ENCODE measurements around the gene LHX1. TPM values are rescaled to one million over a fixed set of nuclear protein-coding genes. Genes with fewer than 3 reads are reported as not detected.

The LHX1 gene
- polyA plus RNA-seq, 1 donor (not counting 4 experiments of a cell fraction or from before 2014, with no cell fraction given): 0.35 TPM

GRCh38 chr17:36892112-36892838 lies 45.0 kb upstream of the LHX1 start:
- Histone ChIP-seq H3K79me2 (ENCODE audit: control insufficient read depth, insufficient read depth, low read length) (no peaks in the 10 kb centered on the region), H3K27me3 (ENCODE audit: control insufficient read depth, extremely low read depth, insufficient read depth, low read length) (peaks cover 14% of the 10 kb centered on the region), H3K4me3 (ENCODE audit: control insufficient read depth in 2 of 3, extremely low read depth in 1 of 3, insufficient read depth in 2 of 3, low read depth in 1 of 3, low read length in 3 of 3) (no peak overlapping the region), H4K20me1 (ENCODE audit: control insufficient read depth, extremely low read depth, insufficient read depth, low read length) (no peaks in the 10 kb centered on the region), H3K9ac (ENCODE audit: control insufficient read depth, extremely low read depth, insufficient read depth, low read length) (no peak overlapping the region), H3K4me2 (ENCODE audit: control insufficient read depth, extremely low read depth, insufficient read depth, low read depth, low read length) (no peak overlapping the region), H3K36me3 (ENCODE audit: control insufficient read depth in 2 of 2, extremely low read depth in 1 of 2, insufficient read depth in 2 of 2, low read length in 2 of 2) (no peaks in the 10 kb centered on the region), H3K9me3 (ENCODE audit: control insufficient read depth, low read depth, low read length) (no peaks in the 10 kb centered on the region), H3K4me1 (ENCODE audit: control insufficient read depth, extremely low read depth, insufficient read depth, low read length) (no peaks in the 10 kb centered on the region), H3K9me1 (ENCODE audit: control insufficient read depth, extremely low read depth, insufficient read depth, low read length) (no peaks in the 10 kb centered on the region), H2AFZ (ENCODE audit: control insufficient read depth, low read length) (no peak overlapping the region), H3K27ac (ENCODE audit: control insufficient read depth, insufficient read depth, low read length) (no peak overlapping the region)
- dilution Hi-C loops (cut with MboI; ENCODE audit: extremely low pct_ligation_motif_present, low sequenced_read_pairs): no loop called here
- no peak for FAIRE-seq
- peak in 1 of 3 experiments; percentile 28 for TF ChIP-seq CTCF (optimal IDR thresholded peaks at IDR 0.05 in 1 of 3, IDR thresholded peaks at IDR 0.05 in 1 of 3, conservative IDR thresholded peaks at IDR 0.05 in 1 of 3; ENCODE audit: extremely low read depth in 1 of 3, insufficient read depth in 2 of 3, low read length in 3 of 3)
- no peak for TF ChIP-seq EZH2 (IDR thresholded peaks at IDR 0.05; ENCODE audit: low read length)
- no peak for DNase-seq (ENCODE audit: low read depth, low spot score)

GRCh38 chr17:36894177-36894576 lies 43.1 kb upstream of the LHX1 start:
- no peak for TF ChIP-seq EZH2 (IDR thresholded peaks at IDR 0.05; ENCODE audit: low read length)
- no peak for TF ChIP-seq CTCF (optimal IDR thresholded peaks at IDR 0.05 in 1 of 3, IDR thresholded peaks at IDR 0.05 in 1 of 3, conservative IDR thresholded peaks at IDR 0.05 in 1 of 3; ENCODE audit: extremely low read depth in 1 of 3, insufficient read depth in 2 of 3, low read length in 3 of 3)
- H3K4me3 ChIP-seq (ENCODE audit: control insufficient read depth in 2 of 3, extremely low read depth in 1 of 3, insufficient read depth in 2 of 3, low read depth in 1 of 3, low read length in 3 of 3): no peak overlapping the region
- no peaks in the 10 kb centered on the region for H3K4me1 ChIP-seq (ENCODE audit: control insufficient read depth, extremely low read depth, insufficient read depth, low read length)
- DNase-seq (ENCODE audit: low read depth, low spot score): no peak
- H3K9ac ChIP-seq (ENCODE audit: control insufficient read depth, extremely low read depth, insufficient read depth, low read length): no peak overlapping the region
- FAIRE-seq: no peak
- no peak overlapping the region for H2AFZ ChIP-seq (ENCODE audit: control insufficient read depth, low read length)
- no peaks in the 10 kb centered on the region for H3K9me3 ChIP-seq (ENCODE audit: control insufficient read depth, low read depth, low read length)
- no peaks in the 10 kb centered on the region for H3K9me1 ChIP-seq (ENCODE audit: control insufficient read depth, extremely low read depth, insufficient read depth, low read length)
- H3K36me3 ChIP-seq (ENCODE audit: control insufficient read depth in 2 of 2, extremely low read depth in 1 of 2, insufficient read depth in 2 of 2, low read length in 2 of 2): no peaks in the 10 kb centered on the region
- H3K27ac ChIP-seq (ENCODE audit: control insufficient read depth, insufficient read depth, low read length): no peak overlapping the region
- dilution Hi-C loops (cut with MboI; ENCODE audit: extremely low pct_ligation_motif_present, low sequenced_read_pairs): no loop called here
- no peaks in the 10 kb centered on the region for H4K20me1 ChIP-seq (ENCODE audit: control insufficient read depth, extremely low read depth, insufficient read depth, low read length)
- H3K4me2 ChIP-seq (ENCODE audit: control insufficient read depth, extremely low read depth, insufficient read depth, low read depth, low read length): no peak overlapping the region
- H3K27me3 ChIP-seq (ENCODE audit: control insufficient read depth, extremely low read depth, insufficient read depth, low read length): peaks cover 8% of the 10 kb centered on the region
- H3K79me2 ChIP-seq (ENCODE audit: control insufficient read depth, insufficient read depth, low read length): no peaks in the 10 kb centered on the region
